Psoas muscle (tissue), 8 donors: Measurements from ENCODE around the gene KLF13. TPM values are rescaled to one million over a fixed set of nuclear protein-coding genes. Genes with fewer than 3 reads are reported as not detected.

Source experiments
- ATAC-seq, 4 donors: fragments of 200-7000 bp; cut with Tn5 transposase; one replicate each; pipeline ENCODE4 v1.9.1; 2020; ENCODE audit warnings: moderate library complexity in 3 of 4, mild to moderate bottlenecking in 2 of 4
- DNase-seq, 2 donors: peaks; one replicate each; pipeline ENCODE4 v3.0.0-alpha.2; 2020
- H3K27ac ChIP-seq: fragments of 200-600 bp; one replicate; pipeline ENCODE4 v1.8.0; 2022
- H3K27me3 ChIP-seq, 3 donors: fragments of 200-600 bp in 1 of 3; one replicate each; pipeline versions ENCODE4 v1.6.1 to v1.8.0; 2013 to 2022; ENCODE audit warnings: low read length in 2 of 3, mild to moderate bottlenecking in 2 of 3, moderate library complexity in 1 of 3; ENCODE audit not compliant: insufficient read depth in 3 of 3
- H3K36me3 ChIP-seq, 2 donors: fragments of 200-600 bp in 1 of 2; one replicate each; pipeline versions ENCODE4 v1.6.1 to v1.8.0; 2013 to 2022; ENCODE audit warnings: low read depth in 1 of 2, mild to moderate bottlenecking in 1 of 2, moderate library complexity in 1 of 2; ENCODE audit not compliant: insufficient read depth in 1 of 2
- H3K4me1 ChIP-seq: fragments of 200-600 bp; one replicate; pipeline ENCODE4 v1.8.0; 2022
- H3K4me3 ChIP-seq: fragments of 200-600 bp; one replicate; pipeline ENCODE4 v1.8.0; 2022; ENCODE audit warnings: mild to moderate bottlenecking
- H3K9me3 ChIP-seq: fragments of 200-600 bp; one replicate; pipeline ENCODE4 v1.8.0; 2022
- WGBS, 3 donors: extraction: QIAGEN DNeasy Blood & Tissue Kit; methylation state at CpG; one replicate each; pipeline versions ENCODE4 v1.1.6 to v1.1.7; 2013; 5-methylcytosine and 5-hydroxymethylcytosine counted together
- intact Hi-C, 2 donors: fragments of 100-400 bp; cut with DNase I; formaldehyde crosslinking; loops; one replicate each; pipeline versions ENCODE4 v1.11.0 to v1.14.2; 2022
- polyA plus RNA-seq, 3 donors: library from polyadenylated mRNA; stranded (reverse); fragments of 200-250 nt; gene quantifications; one replicate each; pipeline ENCODE4 v1.2.3, GENCODE V29; 2013
- total RNA-seq, 4 donors: library from RNA; stranded (reverse); fragmentation: NEBNext Ultra II Directional in 2 of 4; extraction: Animal tissue kit (Norgen Biotek cat#: 25700) in 2 of 4; gene quantifications; one replicate each; pipeline versions ENCODE4 v1.2.1 to v1.2.4, GENCODE V29; 2021 to 2023
- TF ChIP-seq, protein P1 (sequence below): fragments of 200-600 bp; IDR thresholded peaks from one replicate; pipeline ENCODE4 v1.8.0; 2022; ENCODE audit warnings: antibody characterized with exemption
- donor health status: healthy with polysubstance abuse.
- donor health status: DM: no; HTN: no; CAD: no; lungs with moderate emphysema.
- donor health status: Bipolar disorder and iron deficiency.
- donor health status: healthy.
- donor health status: DM: yes; HTN: yes; CAD: no.
- donor health status: DM: no; HTN: no; CAD: no.
- donor health status: DM: no; HTN: no; CAD: no.
- donor health status: DM: yes; HTN: yes; CAD: no.

Gene KLF13
- total and polyA plus RNA-seq, 7 donors: 11.9 to 45.6 (median 24.5) TPM

- Histone ChIP-seq H3K4me3 (peak overlapping the region; percentile 44), H3K4me1 (peaks cover 85% of the 10 kb centered on the region), H3K27me3 (no peaks in the 10 kb centered on the region), H3K27ac (peak overlapping the region; percentile 78), H3K9me3 (no peaks in the 10 kb centered on the region), H3K36me3 (no peaks in the 10 kb centered on the region)
- peak; percentile 50 to 87 for DNase-seq
- TF ChIP-seq, protein P1, sequence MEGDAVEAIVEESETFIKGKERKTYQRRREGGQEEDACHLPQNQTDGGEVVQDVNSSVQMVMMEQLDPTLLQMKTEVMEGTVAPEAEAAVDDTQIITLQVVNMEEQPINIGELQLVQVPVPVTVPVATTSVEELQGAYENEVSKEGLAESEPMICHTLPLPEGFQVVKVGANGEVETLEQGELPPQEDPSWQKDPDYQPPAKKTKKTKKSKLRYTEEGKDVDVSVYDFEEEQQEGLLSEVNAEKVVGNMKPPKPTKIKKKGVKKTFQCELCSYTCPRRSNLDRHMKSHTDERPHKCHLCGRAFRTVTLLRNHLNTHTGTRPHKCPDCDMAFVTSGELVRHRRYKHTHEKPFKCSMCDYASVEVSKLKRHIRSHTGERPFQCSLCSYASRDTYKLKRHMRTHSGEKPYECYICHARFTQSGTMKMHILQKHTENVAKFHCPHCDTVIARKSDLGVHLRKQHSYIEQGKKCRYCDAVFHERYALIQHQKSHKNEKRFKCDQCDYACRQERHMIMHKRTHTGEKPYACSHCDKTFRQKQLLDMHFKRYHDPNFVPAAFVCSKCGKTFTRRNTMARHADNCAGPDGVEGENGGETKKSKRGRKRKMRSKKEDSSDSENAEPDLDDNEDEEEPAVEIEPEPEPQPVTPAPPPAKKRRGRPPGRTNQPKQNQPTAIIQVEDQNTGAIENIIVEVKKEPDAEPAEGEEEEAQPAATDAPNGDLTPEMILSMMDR: no peak
- intact Hi-C loops: loop anchor here in 1 of 2 donors (10.0 kb wide), 1 partner anchor 380 kb away; no protein-coding TSS in a partner anchor
- 16 to 27% (median 19%) methylated on average over 14 to 16 of the region's 16 CpGs for WGBS, 3 donors
- peak; percentile 46 to 72 (median 66) for ATAC-seq
Measured at GRCh38 chr15:31344823-31345605, 18.4 kb downstream of the KLF13 start.

DNA sequence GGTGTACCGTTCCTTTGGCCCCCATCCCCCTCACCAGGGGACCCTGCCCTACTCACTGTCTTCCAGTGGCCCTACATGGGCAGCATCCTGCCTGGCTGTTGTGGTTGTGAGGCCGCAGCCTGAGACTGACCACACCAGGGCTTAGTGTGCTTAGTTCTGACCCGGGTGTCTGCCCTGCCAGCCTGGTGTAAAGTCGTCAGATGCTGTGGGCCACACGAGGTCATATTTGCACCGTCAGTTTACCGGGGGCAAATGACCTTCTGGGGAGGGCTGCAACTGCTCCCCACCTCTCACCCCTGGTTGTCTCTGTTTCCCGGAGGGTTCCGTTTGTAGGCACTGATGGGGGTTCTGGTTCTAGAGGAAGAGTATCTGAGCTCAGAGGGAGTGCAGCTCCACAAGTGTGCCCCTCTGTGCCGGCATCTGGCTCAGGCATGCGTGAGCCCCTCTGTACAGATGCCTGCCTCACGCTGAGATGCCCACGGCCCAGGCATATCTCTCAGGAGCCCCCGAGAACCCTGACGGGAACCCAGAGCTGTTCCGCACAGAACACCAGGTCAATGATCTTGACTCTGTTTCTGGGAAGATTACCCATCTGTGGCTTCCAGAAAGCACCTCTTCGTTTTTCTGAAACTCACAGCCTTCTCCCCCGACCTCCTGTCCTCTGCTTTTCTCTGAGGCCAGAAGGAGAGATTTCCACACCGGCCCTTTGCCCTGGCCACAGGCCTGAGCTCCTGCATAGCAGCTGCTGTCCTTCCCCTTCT lies 19.2 kb downstream of the KLF13 start:
- 30 to 49% (median 38%) methylated on average over 18 to 19 of the region's 19 CpGs for WGBS, 3 donors
- Histone ChIP-seq H3K4me3 (peak overlapping the region; percentile 44), H3K27ac (peak overlapping the region; percentile 78), H3K36me3 (no peaks in the 10 kb centered on the region), H3K4me1 (peaks cover 90% of the 10 kb centered on the region), H3K9me3 (no peaks in the 10 kb centered on the region), H3K27me3 (no peaks in the 10 kb centered on the region)
- ATAC-seq: peak in 3 of 4 donors; percentile 28 to 47 (median 28)
- DNase-seq: peak in 1 of 2 donors; percentile 56
- intact Hi-C loops: loop anchor here in 1 of 2 donors (10.0 kb wide), 1 partner anchor 381 kb away; no protein-coding TSS in a partner anchor
- TF ChIP-seq, protein P1: no peak

- TF ChIP-seq, protein P1: no peak
- Histone ChIP-seq H3K36me3 (no peaks in the 10 kb centered on the region), H3K4me1 (peaks cover 97% of the 10 kb centered on the region), H3K27me3 (no peaks in the 10 kb centered on the region), H3K9me3 (no peaks in the 10 kb centered on the region), H3K4me3 (peak overlapping the region; percentile 44), H3K27ac (peak overlapping the region; percentile 97)
- 64 to 78% (median 73%) methylated on average over 14 of the region's 14 CpGs for WGBS, 3 donors
- DNase-seq (no peak), ATAC-seq (no peak)
- intact Hi-C loops: loop anchor here in 1 of 2 donors (10.0 kb wide), 1 partner anchor 382 kb away; no protein-coding TSS in a partner anchor
Measured at GRCh38 chr15:31346367-31347066, 19.9 kb downstream of the KLF13 start.

DNA sequence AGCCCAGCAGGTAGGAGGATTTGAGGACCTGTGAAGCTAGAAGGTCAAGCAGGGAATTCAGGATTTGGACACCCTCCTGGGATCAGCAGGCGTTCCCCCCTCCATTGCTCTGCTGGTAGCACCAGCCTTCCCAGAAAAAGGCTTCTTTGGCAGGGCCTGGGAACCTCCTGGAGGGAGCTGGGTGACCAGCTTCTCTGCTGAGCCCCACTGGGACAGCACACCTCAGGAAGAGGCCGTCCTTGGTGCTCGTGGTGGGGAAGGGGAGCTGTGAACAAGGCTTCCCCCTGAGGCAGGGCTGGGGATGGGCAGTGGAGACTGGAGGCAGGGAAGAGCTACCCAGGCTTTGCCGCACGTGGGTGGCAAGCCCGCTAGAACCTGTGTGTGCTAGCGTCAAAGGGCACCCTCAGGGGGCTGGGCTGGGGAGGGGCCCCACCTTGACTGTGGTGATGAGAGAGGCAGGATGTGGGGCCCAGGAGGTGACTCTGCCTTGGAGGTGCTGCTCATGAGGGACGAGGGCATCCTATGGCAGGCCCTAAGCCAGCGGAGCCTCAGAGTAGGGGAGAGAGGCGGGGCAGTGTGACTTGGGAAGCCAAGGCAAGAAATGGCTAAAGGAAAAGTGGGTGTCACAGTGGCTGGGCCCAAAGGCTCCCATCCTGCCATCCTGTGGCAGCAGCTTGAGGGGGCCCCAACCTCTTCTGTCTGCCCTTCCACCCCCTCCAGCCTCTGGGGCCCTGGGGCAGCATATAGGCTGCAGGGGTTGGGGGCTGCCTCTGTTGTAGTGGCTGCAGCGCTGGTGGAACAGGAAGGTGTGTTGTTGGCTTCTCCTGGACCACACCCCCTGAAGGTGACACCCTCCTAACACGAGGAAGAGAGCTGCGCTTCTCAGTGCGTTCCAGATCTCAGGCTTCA lies 20.7 kb downstream of the KLF13 start:
- Histone ChIP-seq H3K27ac (peak overlapping the region; percentile 97), H3K4me1 (peaks cover 97% of the 10 kb centered on the region), H3K4me3 (no peak overlapping the region), H3K36me3 (no peaks in the 10 kb centered on the region), H3K27me3 (no peaks in the 10 kb centered on the region), H3K9me3 (no peaks in the 10 kb centered on the region)
- ATAC-seq (no peak), DNase-seq (no peak)
- WGBS, 3 donors: 79 to 85% (median 83%) methylated on average over 14 of the region's 14 CpGs
- TF ChIP-seq, protein P1: no peak
- intact Hi-C loops: loop anchor here in 1 of 2 donors (10.0 kb wide), 1 partner anchor 383 kb away; no protein-coding TSS in a partner anchor
